Cerebellar cortex (tissue), 1 donor: ENCODE results near the gene CRTAC1.
"Not testable (repeated sequence)": the region's sequence is repeated elsewhere in the genome, so short reads cannot be mapped to it uniquely, and the experiment has no call there.

Experiments
- DNase-seq: peaks from one replicate; pipeline ENCODE4 v3.0.0-alpha.2; 2015; ENCODE audit warnings: low spot score

CRTAC1 gene

GRCh38 chr10:97869091-97870042 is 161.1 kb downstream of the CRTAC1 start:
- peak; percentile 97 for DNase-seq

DNA sequence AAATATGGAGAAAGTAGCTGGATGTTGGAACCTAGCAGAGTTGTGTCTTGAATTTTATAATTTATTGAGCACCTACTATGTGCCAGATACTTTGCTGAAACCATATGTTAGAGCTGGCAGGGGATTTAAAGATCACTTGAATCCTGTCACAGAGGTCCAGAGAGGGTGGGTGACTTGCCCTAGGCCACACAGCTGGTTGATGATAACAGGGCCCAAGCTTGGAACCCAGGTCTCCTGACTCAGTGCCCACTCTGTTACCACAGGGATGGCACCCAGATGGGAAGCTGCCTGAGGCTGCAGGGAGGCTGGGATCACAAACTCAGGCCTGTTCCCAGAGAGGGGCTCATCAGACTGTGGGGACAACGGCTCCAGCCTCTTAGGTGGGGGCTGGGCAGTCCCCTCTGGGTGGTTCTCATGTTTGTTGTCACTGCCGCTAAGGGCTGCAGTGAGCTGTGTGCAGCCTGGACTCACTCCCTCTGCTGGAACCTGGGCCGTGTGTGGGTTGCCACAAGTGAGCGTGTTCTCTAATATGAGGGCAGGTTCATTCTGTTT is 162.2 kb downstream of the CRTAC1 start:
- DNase-seq, result peak; percentile 11

DNA sequence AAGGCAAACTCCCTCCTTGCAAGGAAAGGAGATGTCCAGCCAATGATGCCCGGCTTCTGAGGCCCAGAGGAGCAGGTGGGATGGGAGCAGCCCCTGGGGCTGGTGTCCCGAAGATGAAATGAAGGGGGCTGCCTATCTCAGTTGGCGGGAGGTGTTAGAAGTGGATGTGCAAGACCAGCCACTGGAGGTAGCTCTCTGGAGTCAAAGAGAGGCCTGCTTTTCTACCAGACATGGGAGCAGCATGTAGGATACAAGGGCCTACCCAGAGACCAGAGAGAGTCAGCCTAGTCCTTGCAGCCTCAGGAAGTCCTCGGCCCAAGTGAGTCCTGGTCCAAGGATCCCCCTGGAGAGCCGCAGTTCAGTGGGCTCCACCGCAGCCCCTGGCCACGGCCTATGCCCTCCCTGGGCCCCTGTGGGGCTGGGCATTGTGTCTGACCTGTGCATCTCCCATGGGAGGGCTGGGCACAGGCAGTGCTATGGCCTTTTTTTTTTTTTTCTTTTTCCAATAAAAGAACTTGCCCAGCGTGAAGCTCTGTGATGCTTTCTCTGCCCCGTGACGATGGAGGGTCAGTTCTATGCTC is 163.1 kb downstream of the CRTAC1 start:
- DNase-seq, result no peak

GRCh38 chr10:97866524-97867219 is 163.7 kb downstream of the CRTAC1 start:
- no peak for DNase-seq

- DNase-seq, result no peak
These were observed 164.9 kb downstream of the CRTAC1 start for GRCh38 chr10:97865488-97865887.

DNA sequence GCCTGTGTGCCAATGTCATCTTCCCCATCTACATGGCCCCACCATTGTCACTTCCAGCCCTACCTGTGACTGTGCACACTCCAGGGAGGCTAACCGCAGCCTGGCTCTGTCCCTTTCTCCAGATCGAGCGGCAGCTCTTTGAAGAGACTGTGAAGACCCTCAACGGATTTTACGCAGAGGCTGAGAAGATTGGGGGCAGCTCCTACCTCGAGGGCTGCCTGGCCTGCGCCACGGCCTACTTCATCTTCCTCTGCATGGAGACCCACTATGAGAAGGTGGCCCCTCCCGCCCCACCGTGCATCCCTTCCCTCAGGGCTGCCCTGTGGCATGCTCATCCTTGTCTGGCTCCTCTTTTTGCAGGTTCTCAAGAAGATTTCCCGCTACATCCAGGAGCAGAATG is 166.6 kb downstream of the CRTAC1 start:
- no peak for DNase-seq

- no peak for DNase-seq
These were observed 168.5 kb downstream of the CRTAC1 start for GRCh38 chr10:97861924-97862323.

DNA sequence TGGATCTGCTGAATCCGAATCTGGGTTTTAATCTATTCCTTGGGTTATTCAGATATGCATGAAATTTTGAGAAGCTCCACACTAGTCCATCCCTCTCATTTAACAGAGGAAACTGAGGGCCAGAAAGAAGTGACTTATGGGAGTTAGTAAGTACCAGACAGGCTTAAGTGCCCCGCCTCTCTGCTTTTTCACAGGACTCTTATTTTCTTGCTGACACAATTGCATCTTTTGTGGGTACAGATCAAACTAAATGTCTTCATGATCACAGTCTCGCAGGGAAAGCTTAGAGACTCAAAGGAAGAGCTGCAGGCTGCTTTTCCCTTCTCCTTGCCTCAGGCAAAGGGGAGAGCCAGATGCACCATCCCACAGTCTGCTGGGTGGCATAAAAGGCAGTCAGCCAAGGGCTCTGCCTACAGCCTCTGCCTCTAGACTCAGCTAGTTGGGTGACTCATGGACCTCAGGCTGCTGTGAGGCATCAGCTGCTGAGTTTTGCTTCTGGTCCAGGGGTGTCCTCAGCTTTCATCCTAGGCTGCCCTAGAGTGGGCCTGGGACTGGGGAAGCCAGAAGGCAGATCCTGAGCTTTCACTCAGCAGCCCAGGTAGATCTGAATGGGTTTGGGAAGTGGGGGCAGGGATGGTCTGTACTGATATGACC is 169.2 kb downstream of the CRTAC1 start:
- no peak for DNase-seq

DNA sequence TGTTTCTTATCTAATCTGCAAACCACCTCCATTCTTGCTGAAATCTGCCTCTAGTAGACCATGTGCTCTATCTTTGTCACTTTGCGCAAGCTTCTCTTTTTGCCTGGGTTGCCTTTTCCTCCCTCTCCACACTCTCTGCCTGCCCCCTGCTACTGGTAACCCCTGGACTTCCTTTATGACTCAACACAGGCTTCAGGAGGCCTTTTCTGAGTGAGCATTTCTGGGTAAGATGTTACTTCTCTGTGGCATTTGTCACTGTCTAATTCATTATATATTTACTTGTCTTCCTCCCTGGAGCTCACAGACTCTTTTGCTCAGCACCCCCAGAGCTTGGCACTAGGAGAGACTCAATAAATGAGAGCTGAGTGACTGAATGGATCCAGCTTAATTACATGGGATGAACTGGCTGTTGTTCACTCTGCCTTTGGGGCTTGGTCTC is 172.4 kb downstream of the CRTAC1 start:
- no peak for DNase-seq

- DNase-seq, result no peak
These were observed 175.7 kb downstream of the CRTAC1 start for GRCh38 chr10:97854743-97855142.

- no peak for DNase-seq
These were observed 177.5 kb downstream of the CRTAC1 start for GRCh38 chr10:97852840-97853405.

DNA sequence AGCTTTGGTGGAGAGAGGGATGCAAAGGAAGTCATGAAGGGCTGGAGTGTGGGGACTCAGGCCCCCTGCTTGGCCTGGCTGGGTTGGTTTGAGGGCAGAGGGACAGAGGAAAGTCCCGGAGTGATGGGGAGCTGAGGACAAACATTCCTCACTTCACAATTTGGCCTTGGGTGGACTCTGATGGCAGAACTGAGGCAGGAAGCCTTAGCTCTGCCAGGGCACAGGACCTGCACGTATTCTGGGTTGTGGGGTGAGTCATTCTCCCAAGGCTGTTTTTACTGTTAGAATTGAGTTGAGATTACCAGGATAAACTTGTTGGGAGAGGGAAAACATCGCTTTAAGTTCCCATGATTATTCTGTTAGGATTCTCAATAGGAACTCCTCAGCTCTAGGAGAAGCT is 178.1 kb downstream of the CRTAC1 start:
- DNase-seq, result no peak

DNA sequence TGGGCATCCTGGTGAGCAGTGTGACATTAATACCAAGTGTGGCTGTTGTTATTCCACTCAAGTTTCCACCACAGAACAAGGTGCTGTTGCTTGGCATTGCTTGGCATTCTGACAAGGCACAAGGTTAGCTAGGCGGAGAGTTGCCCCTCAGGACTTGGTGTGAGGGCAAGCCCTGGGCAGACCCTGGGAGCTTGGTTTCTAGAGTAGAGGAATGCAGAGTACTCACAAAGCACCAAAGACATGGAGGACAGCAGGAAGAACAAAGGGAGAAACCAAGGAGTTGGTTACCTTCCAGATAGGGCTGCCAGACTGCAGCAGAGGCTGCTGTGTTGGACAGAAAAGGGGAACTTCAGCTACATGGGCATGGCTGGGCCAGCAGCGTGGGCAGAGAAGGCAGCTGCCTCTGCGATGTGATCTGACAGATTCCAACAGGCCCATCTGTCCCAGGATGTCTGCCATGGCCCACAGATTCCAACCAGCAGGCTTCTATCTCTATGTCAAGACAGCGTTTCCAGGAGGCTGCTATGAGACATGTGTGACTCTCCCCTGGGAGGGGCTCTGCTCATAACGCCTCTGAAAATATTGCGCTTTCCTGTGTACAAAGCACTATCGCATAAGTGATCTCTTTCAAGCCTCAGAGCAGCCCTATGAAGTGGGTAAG is 178.9 kb downstream of the CRTAC1 start:
- peak; percentile 71 for DNase-seq

DNA sequence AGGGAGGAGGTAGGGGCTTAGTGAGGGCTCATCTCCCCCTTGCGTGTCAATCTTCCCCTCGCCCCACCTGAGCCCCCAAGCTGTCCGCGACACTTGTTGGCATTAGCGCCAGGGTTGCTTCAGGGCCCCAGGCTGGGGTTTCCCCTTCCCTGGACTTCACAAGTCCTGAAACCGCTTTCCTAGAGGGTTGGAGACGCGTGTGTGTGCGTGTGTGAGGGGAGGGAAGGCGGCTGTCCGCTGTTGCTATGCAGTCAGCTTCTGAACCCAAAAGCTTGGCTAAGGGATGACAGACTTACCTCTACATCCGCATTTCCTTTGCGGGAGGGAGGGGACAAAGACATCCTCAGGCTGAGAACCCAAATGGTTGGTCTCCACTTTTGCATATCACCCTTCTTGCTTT is 180.0 kb downstream of the CRTAC1 start:
- peak; percentile 70 for DNase-seq

DNA sequence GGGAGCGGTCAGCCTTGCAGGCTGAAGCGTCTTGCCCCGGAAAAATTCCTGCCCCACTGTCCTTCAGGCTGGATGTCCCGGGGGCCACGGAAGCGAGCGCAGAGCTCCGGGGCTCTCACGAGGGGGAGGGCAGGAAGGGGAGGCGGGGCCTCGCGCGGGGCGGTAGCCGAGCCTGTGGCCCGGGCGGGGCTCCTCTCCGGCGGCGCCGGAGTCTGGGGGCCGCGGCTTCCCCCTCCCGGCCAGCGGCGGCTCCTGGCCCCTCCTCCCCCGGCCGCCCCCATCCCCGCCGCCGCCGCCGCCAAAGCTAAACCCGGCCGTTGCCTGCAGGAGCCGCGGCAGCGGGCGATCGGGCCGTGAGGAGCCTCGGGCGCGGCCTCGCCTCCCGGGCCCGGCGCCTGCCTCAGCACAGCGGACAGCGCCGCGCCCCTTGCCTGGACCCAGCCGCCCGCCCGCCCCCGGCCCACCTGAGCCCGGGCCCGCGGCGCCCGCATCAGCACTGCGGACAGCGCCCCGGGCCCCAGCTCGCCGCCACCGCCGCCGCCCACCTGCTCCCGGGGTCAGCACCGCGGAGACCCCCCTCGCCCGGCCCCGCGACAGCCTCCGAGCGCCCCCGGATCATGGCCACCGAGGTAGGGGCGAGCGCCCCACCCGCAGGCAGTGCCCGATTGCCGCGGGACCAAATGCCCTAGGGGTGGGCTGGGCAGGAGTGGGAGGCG is 180.6 kb downstream of the CRTAC1 start, which contains the start of gene GOLGA7B:
Gene GOLGA7B, plus strand, starts transcription at position 157 of the 716 bp plus-strand sequence. Its CDS starts 461 bp downstream, at position 618.
- peak; percentile 70 for DNase-seq

DNA sequence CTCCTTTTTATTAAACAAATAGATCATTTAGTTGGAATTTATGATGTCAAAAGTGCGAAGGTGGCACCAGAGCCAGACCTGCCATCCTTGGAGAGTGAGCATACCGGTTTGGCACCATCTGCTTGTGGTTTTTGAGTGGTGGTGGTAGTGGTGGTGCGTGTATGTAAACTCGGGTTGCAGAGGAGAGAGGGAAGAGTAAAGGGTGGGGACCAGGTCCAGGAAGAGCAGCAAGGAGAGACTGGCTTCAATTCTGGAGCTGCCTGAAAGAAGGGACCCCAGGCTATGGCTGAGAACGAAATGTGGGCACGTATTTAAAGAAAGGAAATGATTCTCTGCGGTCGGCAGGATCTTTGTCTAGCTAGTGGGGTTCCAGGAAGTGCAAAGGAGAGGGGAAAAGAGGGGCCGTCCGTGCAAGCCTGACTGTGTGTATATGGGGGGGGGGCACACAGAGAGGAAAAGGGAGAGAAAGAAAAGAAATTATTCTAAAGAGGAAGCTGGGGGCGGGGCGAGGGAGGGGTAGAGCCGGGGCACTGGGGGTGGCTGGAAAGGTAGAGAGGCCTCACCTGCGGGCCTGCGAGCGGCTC is 181.2 kb downstream of the CRTAC1 start:
- peak; percentile 61 for DNase-seq

GRCh38 chr10:97844678-97845077 is 185.7 kb downstream of the CRTAC1 start:
- no peak for DNase-seq

DNA sequence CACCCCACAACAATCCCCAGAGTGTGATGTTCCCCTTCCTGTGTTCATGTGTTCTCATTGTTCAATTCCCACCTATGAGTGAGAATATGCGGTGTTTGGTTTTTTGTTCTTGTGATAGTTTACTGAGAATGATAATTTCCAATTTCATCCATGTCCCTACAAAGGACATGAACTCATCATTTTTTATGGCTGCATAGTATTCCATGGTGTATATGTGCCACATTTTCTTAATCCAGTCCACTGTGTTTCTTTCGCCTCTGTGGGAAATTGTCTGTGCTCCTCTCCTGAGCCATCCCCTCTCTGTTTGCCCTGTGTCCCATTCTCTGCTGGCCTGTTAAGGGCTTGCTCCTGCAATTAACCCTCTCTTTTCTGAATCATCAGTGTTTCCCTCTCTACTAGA is 186.4 kb downstream of the CRTAC1 start:
- DNase-seq, result not testable (repeated sequence)

DNA sequence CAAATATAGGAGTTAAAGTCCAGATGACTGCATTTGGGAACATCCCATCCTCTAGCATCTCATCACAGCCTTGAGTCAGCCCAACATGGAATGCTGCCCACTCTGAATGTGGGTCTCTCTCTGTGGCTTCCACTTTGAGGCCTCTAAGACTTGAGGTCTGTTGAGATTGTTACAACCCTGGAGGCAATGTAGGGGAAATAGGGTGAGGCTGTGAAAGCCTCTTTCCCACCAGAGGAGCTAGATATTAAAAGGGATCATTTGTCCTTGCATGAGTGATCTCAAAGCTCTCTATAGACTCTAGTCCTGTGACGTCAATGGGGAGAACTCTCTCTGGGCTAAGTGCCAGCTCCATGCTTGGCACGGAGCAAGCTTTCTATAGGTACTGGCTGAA is 187.1 kb downstream of the CRTAC1 start:
- no peak for DNase-seq
